Activated CD4-positive, alpha-beta T cell treated with anti-CD3 and anti-CD28 coated beads, Interleukin-2, Interleukin-6, amounts not matched to agents 100 ng/mL and 50 ng/mL, durations not matched to agents 16 hours and 8 hours (primary cell): ENCODE measurements around the gene DPPA3.
"Not testable (repeated sequence)": the region's sequence is repeated elsewhere in the genome, so short reads cannot be mapped to it uniquely, and the experiment has no call there.

ENCODE experiments used
- DNase-seq: peaks from one replicate; pipeline ENCODE4 v3.0.0-alpha.2; 2020

The DPPA3 gene

GRCh38 chr12:7731486-7731885 is 20.3 kb downstream of the DPPA3 start:
- DNase-seq: no peak

DNA sequence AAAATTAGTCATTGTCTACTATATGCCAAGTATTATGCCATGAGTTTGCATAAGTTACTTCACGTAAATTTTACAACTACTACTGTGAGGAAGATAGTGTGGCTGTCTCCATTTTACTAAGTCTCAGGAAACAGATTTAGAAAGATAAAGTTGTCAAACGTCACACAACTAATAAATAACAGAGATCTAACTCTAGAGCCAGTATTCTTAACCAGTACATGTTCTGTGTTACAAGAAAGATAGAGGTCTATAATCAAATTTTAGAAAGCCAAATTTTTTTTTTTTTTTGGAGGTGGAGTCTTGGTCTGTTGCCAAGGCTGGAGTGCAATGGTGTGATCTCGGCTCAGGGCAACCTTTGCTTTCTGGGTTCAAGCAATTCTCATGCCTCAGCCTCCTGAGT is 21.8 kb downstream of the DPPA3 start:
- DNase-seq: no peak

GRCh38 chr12:7747246-7747645 is 36.0 kb downstream of the DPPA3 start, which contains the start of gene CLEC4C:
Gene CLEC4C, minus strand, starts transcription at chr12:7747375. Its CDS starts 27 bp downstream, at chr12:7747348.
- no peak for DNase-seq

- DNase-seq: no peak
Observed at GRCh38 chr12:7748852-7749251, 37.6 kb downstream of the DPPA3 start.

DNA sequence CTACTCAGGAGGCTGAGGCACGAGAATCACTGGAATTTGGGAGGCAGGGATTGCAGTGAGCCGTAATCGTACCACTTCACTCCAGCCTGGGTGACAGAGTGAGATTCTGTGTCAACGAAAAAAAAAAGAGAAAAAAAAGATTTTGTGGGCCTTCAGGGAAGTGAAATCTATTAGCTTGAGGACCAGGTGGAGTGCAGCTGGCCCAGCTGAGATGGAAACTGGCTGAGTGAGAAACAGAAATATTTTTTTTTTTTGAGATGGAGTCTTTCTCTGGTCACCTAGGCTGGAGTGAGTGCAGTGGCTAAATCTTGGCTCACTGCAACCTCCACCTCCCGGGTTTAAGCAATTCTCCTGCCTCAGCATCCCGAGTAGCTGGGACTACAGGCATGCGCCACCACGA is 38.2 kb downstream of the DPPA3 start:
- DNase-seq: no peak

GRCh38 chr12:7750350-7750749 is 39.1 kb downstream of the DPPA3 start:
- no peak for DNase-seq

DNA sequence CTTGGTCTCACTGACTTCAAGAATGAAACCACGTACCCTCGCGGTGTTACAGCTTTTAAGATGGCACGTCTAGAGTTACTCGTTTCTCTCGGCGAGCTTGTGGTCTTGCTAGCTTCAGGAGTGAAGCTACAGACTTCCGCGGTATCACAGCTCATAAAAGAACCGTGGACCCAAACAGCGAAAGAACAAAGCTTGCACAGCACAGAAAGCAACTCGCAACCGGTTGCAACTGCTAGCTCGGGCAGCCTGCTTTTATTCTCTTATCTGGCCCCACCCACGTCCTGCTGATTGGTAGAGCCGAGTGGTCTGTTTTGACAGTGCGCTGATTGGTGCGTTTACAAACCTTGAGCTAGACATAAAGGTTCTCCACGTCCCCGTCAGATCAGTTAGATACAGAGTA is 40.2 kb downstream of the DPPA3 start:
- DNase-seq: no peak

GRCh38 chr12:7751941-7752922 is 41.0 kb downstream of the DPPA3 start:
- DNase-seq: not testable (repeated sequence)

DNA sequence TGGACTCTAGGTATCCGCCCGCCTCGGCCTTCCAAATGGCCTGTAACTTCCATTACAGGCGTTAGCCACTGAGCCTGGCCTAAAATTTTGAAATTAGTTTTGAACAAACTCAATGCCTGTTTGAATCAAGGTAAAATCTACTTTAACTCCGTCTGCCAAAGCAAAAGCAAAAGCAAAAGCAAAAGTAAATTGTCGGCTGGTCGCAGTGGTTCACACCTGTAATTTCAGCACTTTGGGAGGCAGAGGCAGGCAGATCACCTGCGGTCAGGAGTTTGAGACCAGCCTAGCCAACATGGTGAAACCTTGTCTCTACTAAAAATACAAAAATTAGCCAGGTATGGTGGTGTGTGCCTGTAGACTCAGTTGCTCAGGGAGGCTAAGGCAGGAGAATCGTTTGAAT is 44.4 kb downstream of the DPPA3 start:
- DNase-seq: peak; percentile 30

DNA sequence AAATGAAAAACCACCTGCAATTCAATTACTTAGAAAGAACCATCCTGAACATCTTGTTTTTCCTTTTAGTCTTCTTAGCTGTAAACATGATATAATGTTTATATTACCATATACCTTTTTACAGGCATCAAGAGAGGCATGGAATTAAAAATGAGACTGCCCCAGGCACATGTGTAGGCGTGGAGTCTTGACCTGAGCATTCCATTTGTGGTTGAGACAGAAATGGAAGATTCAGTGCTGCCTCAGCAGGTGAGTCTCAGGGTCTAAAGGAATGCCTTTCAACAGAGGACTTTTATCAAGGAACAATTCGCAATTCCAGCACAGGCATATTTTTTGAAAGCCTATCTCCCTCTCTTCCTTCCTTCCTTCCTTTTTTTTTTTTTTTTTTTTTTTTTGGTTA is 45.8 kb downstream of the DPPA3 start:
- no peak for DNase-seq

DNA sequence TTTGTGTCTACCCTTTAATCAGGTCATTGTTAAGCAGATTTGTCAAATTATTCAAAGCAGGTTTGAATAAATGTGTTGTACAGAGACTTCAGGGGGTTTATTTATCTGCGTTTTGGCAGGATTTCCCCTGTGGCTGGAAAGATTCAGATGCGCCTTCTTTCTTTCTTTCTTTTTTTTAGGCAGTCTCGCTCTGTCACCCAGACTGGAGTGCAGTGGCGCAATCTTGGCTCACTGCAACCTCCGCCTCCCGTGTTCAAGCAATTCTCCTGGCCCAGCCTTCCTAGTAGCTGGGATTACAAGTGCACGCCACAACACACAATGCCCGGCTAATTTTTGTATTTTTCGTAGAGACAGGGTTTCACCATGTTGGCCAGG is 47.5 kb downstream of the DPPA3 start:
- DNase-seq: no peak
